Measurements from ENCODE around the gene TRAK1.

TRAK1 gene

DNA sequence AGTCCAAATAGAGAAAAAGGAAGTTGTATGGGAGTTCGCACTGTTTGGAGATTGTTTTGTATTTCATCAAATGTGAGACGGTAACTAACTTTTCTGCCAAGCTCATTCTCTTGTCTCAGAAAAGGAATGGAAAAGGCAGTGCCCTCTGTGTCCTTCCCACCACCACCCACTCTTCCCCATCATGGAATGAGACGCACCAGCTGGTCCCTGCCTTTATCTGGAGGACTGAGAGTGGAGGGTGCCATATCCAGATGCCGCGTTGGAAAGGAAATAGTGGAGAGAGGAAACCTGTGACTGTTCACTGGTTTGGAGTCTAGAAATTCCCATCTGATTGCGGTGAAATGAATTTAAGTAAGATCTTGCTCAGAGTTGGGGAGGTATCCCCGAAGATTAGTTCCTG, 178.5 kb downstream of the TRAK1 start:
- H3K4me3 ChIP-seq (ENCODE audit: control insufficient read depth, low read depth, low read length), result no peak overlapping the region

DNA sequence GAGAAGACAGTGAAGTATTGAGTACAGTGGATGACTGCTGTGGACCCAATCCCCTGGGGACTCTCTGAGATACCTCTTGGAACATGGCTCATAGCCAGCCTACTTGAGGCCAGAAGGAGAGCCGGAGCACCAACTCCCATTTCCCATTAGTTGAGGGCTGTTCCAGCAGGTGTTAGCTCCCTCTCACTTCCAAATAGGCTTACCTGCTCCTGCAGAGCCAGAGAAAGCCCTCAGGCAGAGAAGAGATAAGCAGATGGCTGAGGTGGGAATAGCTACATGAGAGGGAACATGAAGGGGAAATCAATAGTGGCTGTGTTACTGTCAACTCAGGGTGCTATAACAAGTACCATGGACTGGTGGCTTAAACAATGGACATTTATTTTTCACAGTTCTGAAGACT, 179.4 kb downstream of the TRAK1 start:
- no peak overlapping the region for H3K4me3 ChIP-seq (ENCODE audit: control insufficient read depth, low read depth, low read length)
- DNase-seq (ENCODE audit: low read depth), result no peak
- TF ChIP-seq CTCF (IDR thresholded peaks at IDR 0.05; ENCODE audit: control insufficient read depth, insufficient read depth, low read depth, low read length, missing control alignments), result no peak

More for the DNA sequence above, 178.5 kb downstream of the TRAK1 start:
- DNase-seq (ENCODE audit: low read depth), result no peak
- no peak for TF ChIP-seq CTCF (IDR thresholded peaks at IDR 0.05; ENCODE audit: control insufficient read depth, insufficient read depth, low read depth, low read length, missing control alignments)

- no peak for DNase-seq (ENCODE audit: low read depth)
These were observed 180.6 kb downstream of the TRAK1 start for GRCh38 chr3:42271786-42272185.

GRCh38 chr3:42273361-42273760, 182.2 kb downstream of the TRAK1 start:
- H3K4me3 ChIP-seq (ENCODE audit: control insufficient read depth, low read depth, low read length), result no peak overlapping the region
- no peak for DNase-seq (ENCODE audit: low read depth)
- TF ChIP-seq CTCF (IDR thresholded peaks at IDR 0.05; ENCODE audit: control insufficient read depth, insufficient read depth, low read depth, low read length, missing control alignments), result no peak

More at GRCh38 chr3:42271786-42272185, 180.6 kb downstream of the TRAK1 start:
- no peak for TF ChIP-seq CTCF (IDR thresholded peaks at IDR 0.05; ENCODE audit: control insufficient read depth, insufficient read depth, low read depth, low read length, missing control alignments)
- no peak overlapping the region for H3K4me3 ChIP-seq (ENCODE audit: control insufficient read depth, low read depth, low read length)

DNA sequence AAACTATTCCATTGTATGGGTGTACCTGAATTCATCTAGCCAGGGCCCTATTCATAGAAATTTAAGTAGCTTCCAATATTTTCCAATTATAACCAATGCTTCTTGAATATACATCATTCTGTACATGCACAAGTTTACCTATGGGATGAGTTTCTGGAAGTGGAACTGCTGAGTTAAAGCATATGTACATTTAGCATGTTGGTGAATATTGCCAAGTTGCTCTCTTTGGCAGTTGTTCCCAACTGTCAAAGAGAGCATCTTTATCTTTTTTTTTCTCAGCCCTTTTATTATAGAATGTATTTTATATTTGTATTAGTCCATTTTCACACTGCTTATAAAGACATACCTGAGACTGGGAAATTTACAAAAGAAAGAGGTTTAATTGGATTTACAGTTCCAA, 183.1 kb downstream of the TRAK1 start:
- H3K4me3 ChIP-seq (ENCODE audit: control insufficient read depth, low read depth, low read length), result no peak overlapping the region
- no peak for TF ChIP-seq CTCF (IDR thresholded peaks at IDR 0.05; ENCODE audit: control insufficient read depth, insufficient read depth, low read depth, low read length, missing control alignments)
- no peak for DNase-seq (ENCODE audit: low read depth)

- TF ChIP-seq CTCF (IDR thresholded peaks at IDR 0.05; ENCODE audit: control insufficient read depth, insufficient read depth, low read depth, low read length, missing control alignments), result no peak
- DNase-seq (ENCODE audit: low read depth), result no peak
These were observed 184.1 kb downstream of the TRAK1 start for GRCh38 chr3:42275217-42275616.

More at GRCh38 chr3:42275217-42275616, 184.1 kb downstream of the TRAK1 start:
- H3K4me3 ChIP-seq (ENCODE audit: control insufficient read depth, low read depth, low read length), result no peak overlapping the region
